HG03139 (cell line): Measurements from ENCODE around the gene EFL1.
"Not testable (repeated sequence)": the region's sequence is repeated elsewhere in the genome, so short reads cannot be mapped to it uniquely, and the experiment has no call there.

Source experiments
- ATAC-seq: cut with Tn5 transposase; IDR thresholded peaks from one replicate; pipeline ENCODE4 v1.9.1; 2021; ENCODE audit not compliant: unreplicated experiment

The EFL1 gene

GRCh38 chr15:82281276-82281675 is 18.7 kb upstream of the EFL1 start:
- not testable (repeated sequence) for ATAC-seq

- no peak for ATAC-seq
Measured at GRCh38 chr15:82275410-82275809, 12.9 kb upstream of the EFL1 start.

GRCh38 chr15:82272154-82272553 is 9.6 kb upstream of the EFL1 start:
- ATAC-seq: no peak

GRCh38 chr15:82268454-82268853 is 5.9 kb upstream of the EFL1 start:
- ATAC-seq: not testable (repeated sequence)

- ATAC-seq: not testable (repeated sequence)
Measured at GRCh38 chr15:82267137-82267536, 4.6 kb upstream of the EFL1 start.

GRCh38 chr15:82263350-82263749 is 816 bp upstream of the EFL1 start:
- no peak for ATAC-seq

GRCh38 chr15:82261566-82262421 is 740 bp downstream of the EFL1 start:
- ATAC-seq: peak; percentile 21

- not testable (repeated sequence) for ATAC-seq
Measured at GRCh38 chr15:82248261-82248660, 14.3 kb downstream of the EFL1 start.

- ATAC-seq: not testable (repeated sequence)
Measured at GRCh38 chr15:82245956-82246355, 16.6 kb downstream of the EFL1 start.

- not testable (repeated sequence) for ATAC-seq
Measured at GRCh38 chr15:82243644-82244043, 18.9 kb downstream of the EFL1 start.

GRCh38 chr15:82241836-82242499 is 20.6 kb downstream of the EFL1 start:
- not testable (repeated sequence) for ATAC-seq

GRCh38 chr15:82239685-82240391 is 22.7 kb downstream of the EFL1 start:
- ATAC-seq: no peak

GRCh38 chr15:82237944-82238534 is 24.5 kb downstream of the EFL1 start:
- ATAC-seq: not testable (repeated sequence)

- ATAC-seq: no peak
Measured at GRCh38 chr15:82231842-82232241, 30.7 kb downstream of the EFL1 start.

GRCh38 chr15:82231233-82231632 is 31.3 kb downstream of the EFL1 start:
- no peak for ATAC-seq

GRCh38 chr15:82228750-82229149 is 33.8 kb downstream of the EFL1 start:
- no peak for ATAC-seq

GRCh38 chr15:82221535-82221934 is 41.0 kb downstream of the EFL1 start:
- not testable (repeated sequence) for ATAC-seq

GRCh38 chr15:82216092-82216491 is 46.4 kb downstream of the EFL1 start:
- ATAC-seq: not testable (repeated sequence)

GRCh38 chr15:82212201-82212600 is 50.3 kb downstream of the EFL1 start:
- not testable (repeated sequence) for ATAC-seq

GRCh38 chr15:82210066-82210597 is 52.4 kb downstream of the EFL1 start:
- not testable (repeated sequence) for ATAC-seq

GRCh38 chr15:82204575-82204974 is 58.0 kb downstream of the EFL1 start:
- ATAC-seq: not testable (repeated sequence)
